ELR (cell line): ENCODE data around the gene ARL9.
A peak's percentile ranks its signal among the peaks of the same experiment; 100 is the strongest.

Source experiments
- DNase-seq: peaks from one replicate; pipeline ENCODE4 v3.0.0-alpha.2; 2015; ENCODE audit warnings: low read depth

Gene ARL9

GRCh38 chr4:56505269-56506130 lies at the start of gene ARL9:
TSS of gene ARL9 (plus strand) at chr4:56505791. CDS start at chr4:56505863, 72 bp downstream.
- DNase-seq: peak; percentile 72

- DNase-seq: no peak
Measured at GRCh38 chr4:56460085-56460484, 45.5 kb upstream of the ARL9 start.

GRCh38 chr4:56462157-56462556 lies 43.4 kb upstream of the ARL9 start:
- no peak for DNase-seq

GRCh38 chr4:56463711-56464110 lies 41.9 kb upstream of the ARL9 start:
- no peak for DNase-seq

- DNase-seq: no peak
Measured at GRCh38 chr4:56464581-56464980, 41.0 kb upstream of the ARL9 start.

GRCh38 chr4:56465599-56466295 lies 39.8 kb upstream of the ARL9 start:
- peak; percentile 59 for DNase-seq

GRCh38 chr4:56466296-56466761 lies 39.3 kb upstream of the ARL9 start:
- DNase-seq: peak; percentile 94

- no peak for DNase-seq
Measured at GRCh38 chr4:56466910-56467283, 38.7 kb upstream of the ARL9 start.

GRCh38 chr4:56467284-56468096 lies 38.1 kb upstream of the ARL9 start, which contains the start of gene SRP72:
TSS of gene SRP72 (plus strand) at chr4:56467617. CDS start at chr4:56467636, 19 bp downstream.
- peak; percentile 93 for DNase-seq

GRCh38 chr4:56468097-56468422 lies 37.5 kb upstream of the ARL9 start:
- DNase-seq: peak; percentile 63

- no peak for DNase-seq
Measured at GRCh38 chr4:56469489-56470210, 35.9 kb upstream of the ARL9 start.

GRCh38 chr4:56475917-56476316 lies 29.7 kb upstream of the ARL9 start:
- DNase-seq: no peak

GRCh38 chr4:56477192-56477702 lies 28.3 kb upstream of the ARL9 start:
- no peak for DNase-seq

- DNase-seq: no peak
Measured at GRCh38 chr4:56480691-56481090, 24.9 kb upstream of the ARL9 start.

GRCh38 chr4:56496241-56496640 lies 9.3 kb upstream of the ARL9 start:
- DNase-seq: no peak

- no peak for DNase-seq
Measured at GRCh38 chr4:56511098-56511497, 5.5 kb downstream of the ARL9 start.

GRCh38 chr4:56512166-56512565 lies 6.6 kb downstream of the ARL9 start:
- peak; percentile 19 for DNase-seq

- DNase-seq: no peak
Measured at GRCh38 chr4:56513517-56513916, 7.9 kb downstream of the ARL9 start.

- peak; percentile 89 for DNase-seq
Measured at GRCh38 chr4:56530269-56531148, 24.9 kb downstream of the ARL9 start.

- no peak for DNase-seq
Measured at GRCh38 chr4:56531149-56531770, 25.7 kb downstream of the ARL9 start.
